Measurements from ENCODE around the gene PTGR2.
"Not testable (repeated sequence)": the region's sequence is repeated elsewhere in the genome, so short reads cannot be mapped to it uniquely, and the experiment has no call there.

PTGR2 gene

DNA sequence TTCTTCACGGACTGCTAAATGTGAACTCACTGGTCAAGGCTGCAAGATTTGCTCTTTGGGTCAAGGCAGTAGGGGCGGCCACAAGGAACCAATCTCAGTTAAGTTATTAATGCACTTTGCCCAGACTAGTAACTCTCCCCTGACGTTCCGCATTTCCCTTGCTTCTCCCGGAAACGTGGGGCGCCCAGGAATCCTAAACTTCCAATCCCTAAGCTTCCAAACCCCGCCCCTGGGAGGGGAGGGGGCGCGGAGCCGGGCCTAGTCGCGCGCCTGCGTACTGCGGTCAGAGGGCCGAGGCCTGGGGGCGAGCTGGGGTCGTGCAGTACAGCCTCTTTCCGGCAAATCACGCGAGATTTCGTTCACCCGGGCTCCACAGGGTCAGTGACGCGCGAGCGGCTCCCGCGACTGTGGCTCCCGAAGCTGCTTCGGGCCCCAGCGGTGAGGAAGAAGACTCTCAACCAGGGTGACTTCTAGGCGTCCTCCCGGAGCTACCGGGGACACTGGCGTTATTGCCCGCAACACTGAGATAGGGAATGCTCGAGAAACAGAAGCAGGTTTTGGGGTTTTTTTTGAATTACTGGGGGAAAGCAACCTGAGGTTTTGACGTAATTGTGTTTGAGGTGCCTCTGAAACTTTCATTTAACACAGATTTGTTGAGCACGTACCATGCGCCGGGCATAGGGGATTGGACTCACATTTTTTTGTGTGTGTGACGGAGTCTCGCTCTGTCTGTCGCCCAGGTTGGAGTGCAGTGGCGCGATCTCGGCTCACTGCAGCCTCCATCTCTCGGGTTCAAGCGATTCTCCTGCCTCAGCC lies at the start of gene PTGR2:
TSS of gene PTGR2 (plus strand) at position 265 of the 816 bp plus-strand sequence. CDS start 7,032 bp downstream, outside the sequence.
- DNase-seq: peak; percentile 35

DNA sequence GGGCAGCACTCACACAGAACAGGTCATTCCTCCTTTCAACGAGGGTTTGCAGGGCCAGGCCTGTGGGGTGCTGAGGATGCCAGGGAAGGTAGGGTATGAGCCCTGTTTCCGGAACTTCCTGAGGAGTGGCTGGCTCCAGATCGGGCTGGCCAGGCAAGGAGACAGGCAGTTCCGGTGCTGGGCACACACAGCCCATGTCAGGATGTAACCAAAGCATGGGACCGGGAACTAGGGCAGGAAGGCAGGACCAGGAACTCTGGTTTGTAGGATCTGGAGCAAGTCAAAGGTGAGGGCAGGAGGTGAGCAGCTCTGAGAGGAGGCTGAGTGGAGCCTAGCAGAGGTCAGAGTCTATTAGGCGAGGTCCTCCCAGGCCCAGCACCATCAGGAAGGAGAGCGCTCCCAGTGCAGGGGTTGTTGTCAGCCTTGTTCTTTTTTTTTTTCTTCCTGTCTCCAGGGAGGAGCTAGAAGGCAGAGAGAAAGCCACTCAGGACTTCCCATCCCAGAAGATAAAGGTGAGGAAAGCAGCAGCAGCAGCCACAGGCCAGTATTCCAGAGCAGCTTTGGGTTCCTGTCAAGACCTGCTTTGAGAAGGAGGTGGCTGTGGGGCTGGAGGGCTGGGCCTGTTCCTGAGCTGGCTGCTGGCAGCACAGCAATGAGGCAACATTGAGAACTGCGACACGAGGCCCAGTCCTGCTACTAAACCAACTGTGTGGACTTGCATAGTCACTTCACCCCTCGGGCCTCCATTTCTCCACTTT lies 49.0 kb upstream of the PTGR2 start:
- DNase-seq: no peak

DNA sequence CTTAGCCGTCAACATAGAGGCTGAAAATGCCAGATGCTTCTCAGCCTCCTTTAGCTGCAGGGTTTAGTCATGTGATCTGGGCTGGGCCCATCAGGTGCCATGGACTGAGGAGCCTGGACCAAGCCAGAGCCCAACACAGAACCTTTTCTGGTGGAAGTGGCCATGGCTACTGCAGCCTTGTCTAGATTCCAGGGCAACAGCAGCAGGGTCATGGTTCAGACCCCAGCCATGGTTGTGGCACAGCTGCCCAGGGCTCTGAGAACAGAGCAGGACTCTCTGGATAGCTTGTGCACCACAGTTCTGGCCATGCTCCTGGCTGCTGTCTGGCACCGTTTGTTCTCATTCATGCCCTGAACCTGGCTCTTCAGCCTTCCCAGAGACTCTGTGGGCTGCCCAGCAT lies 47.0 kb upstream of the PTGR2 start:
- no peak for DNase-seq

DNA sequence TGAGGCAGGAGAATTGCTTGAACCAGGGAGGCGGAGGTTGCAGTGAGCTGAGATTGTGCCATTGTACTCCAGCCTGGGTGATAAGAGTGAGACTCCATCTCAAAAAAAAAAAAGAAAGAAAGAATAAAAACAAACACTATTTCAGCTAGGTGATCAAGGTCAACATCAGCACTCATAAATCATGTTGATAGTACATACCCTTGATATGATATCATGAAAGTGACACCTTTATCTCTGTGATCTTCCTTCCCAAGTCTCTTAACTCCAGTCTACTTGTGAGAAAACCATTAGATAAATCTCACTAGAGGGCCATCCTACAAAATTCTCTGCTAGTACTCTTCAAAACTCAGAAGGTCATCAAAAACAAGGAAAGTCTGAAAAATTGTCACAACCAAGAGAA lies 44.2 kb upstream of the PTGR2 start:
- DNase-seq: no peak

DNA sequence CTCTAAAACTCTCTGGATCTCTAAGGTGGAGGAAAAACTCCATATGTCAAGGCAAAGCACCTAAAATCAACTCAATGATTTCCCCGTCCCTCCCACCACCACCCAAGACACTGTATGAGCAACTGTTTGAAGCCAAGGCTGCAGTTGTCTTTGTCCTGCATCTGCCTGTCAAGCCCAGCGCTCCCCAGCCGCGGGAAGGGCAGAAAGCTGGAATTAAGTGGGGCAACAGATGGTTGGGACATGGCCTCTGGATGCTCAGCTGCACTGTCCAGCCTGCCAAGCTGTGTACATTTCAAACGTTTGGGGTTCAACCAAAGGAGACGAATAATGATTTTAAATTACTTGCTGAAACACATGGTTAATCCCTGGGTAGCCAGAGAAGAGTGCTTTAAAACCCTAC lies 42.2 kb upstream of the PTGR2 start:
- no peak for DNase-seq

DNA sequence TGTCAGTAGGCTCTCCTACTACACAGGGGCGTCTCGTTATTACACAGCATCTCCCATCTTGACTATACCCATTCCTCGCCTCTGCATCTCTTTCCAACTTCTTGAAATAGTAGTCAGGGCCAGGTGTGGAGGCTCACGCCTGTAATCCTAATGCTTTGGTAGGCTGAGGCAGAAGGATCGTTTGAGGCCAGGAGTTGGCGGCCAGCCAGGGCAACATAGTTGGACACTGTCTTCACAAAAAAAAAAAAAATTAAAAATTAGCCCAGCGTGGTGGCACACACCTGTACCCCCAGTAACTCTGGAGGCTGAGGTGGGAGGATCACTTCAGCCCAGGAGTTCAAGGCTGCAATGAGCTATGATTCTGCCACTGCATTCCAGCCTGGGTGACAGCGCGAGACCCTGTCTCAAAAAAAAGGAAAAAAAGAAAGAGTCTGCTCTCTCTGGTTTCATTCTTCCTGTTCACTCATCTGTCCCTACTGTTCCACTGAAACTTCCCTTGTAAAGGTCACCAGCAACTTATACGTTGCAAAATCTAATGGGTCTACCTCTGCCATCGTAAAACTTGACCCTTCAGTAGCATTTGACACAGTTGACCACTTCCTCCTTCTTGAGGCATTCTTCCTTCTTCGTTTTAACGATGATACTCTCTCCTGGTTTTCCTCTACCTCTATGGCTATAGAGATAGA lies 41.0 kb upstream of the PTGR2 start:
- DNase-seq: no peak

DNA sequence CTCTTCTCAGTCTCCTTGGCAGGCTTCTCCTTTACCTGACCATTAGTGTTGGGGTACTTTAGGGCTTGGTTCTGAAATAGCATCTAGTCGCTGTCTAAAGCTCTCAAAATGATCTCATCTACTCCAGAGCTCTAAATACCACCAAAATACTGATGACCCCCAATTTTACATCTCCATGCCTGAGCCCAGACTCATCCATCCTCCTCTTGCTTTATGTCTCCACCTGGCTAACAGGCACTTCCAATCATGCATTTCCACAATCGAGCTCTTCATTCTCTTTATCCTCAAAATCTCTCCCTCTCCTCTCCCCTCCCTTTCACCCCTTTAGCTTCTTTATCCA lies 40.5 kb upstream of the PTGR2 start:
- no peak for DNase-seq

DNA sequence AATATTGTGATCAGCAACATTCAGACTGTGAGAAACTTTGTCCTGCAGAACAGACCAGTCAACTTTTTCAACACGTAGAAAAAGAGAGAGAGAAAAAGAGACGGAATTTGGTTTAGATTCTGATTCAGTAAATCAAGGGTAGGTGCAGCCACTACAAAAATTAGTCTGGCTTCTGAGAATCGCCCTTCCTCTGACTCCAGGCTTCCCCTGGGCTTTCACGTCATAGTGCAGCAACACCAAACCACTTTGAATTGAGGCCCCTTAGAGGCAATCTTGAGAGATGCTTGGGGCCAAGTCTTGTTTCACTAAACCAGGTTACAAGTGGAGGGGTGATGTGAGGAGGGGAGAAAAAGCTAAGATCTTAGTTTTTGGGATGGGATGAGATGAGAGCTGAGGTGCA lies 37.5 kb upstream of the PTGR2 start:
- no peak for DNase-seq

DNA sequence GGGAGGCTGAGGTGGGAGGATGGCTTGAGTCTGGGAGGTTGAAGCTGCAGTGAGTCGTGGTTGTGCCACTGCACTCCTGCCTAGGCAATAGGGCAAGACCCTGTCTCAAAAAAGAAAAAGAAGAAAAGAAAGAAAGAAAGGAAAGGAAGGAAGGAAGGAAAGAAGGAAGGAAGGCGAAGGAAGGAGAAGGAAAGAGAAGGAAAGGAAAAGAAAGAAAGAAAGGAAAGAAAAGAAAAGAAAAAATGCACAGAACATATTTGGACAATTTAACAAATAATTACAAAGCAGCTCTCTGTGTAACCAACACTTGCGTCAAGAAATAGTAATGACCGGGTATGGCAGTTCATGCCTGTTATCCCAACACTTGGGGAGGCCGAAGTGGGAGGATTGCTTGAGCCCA lies 35.8 kb upstream of the PTGR2 start:
- no peak for DNase-seq

DNA sequence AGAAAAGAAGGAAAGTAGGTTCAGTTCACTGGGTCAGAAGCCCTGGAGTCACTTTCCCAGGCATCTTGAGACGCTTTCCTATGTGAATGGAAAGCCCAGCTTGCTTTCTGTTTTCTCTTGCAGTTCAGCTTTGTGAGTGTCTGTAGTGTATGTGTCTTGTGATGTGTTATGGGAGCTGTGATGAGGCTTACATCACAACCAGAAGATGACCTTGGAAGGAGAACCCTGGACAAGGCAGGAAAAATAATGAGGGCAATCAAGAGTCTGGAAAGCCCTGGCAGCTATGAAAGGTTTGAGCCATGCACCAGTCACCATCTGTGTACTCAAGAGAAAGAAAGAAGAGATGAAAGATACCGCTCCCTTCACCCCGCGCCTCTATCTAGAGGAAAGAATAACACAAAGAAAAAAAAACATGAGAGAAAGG lies 35.2 kb upstream of the PTGR2 start:
- no peak for DNase-seq

DNA sequence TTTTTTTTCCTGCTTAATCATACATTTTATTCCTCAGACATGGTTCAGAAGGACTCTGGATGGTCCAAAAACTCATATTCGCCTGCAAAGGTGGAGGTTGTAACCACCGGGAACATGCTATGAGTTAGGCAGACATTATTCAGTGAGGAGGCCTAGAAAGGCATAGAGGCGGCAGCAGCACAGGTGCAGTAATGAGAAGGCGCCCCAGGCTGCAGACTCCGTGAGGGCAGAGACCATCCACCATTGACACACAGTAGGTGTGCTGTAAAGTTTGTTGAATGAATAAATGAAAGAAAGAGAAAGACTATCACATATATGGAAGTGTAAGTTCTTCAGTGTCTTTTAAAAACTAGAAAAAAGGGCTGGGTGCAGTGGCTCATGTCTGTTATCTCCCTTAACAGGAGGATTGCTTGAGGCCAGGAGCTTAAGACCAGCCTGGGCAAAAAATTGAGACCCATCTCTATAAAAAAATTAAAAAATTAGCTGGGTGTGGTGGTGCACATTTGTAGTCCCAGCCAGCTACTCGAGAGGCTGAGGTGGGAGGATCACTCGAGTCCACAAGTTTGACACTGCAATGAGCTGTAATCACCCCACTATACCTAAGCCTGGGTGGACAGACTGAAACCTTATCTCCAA lies 34.5 kb upstream of the PTGR2 start:
- DNase-seq: no peak

DNA sequence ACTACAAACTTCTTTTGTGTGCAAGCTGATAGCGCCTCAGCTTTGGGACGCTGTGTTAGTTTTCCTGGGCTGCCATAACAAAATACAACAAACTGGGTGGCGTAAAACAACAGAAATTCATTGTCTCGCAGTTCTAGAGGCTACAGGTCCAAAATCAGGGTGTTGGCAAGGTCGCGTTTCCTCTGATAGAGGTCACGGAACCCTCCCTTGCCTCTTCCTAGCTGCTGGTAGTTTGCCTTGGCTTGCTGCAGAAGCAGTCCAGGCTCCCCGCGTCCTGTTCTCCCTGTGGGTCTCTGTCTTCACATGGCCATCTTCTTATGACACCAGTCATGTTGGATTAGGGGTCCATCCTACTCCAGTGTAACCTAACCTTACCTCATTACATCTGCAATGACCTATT lies 32.8 kb upstream of the PTGR2 start:
- DNase-seq: no peak

DNA sequence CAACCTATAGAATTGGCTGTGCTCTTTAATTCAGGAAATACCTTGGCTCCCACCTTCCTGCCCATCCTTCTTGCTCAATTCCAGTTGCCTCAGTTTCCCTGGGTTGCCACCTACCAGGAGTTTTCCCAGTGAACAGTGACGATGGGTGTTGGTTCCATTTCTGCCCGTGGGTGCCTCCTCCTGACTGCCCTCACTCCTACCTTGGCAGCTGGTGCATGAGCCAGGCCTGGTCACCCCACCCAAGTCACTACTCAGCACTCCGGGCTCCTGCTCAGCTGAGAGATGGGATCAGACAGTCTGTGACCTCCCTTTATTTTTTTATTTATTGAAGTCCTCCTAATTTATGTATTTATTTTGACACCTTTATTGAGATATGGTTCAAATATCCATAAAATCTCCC lies 31.0 kb upstream of the PTGR2 start:
- DNase-seq: no peak

DNA sequence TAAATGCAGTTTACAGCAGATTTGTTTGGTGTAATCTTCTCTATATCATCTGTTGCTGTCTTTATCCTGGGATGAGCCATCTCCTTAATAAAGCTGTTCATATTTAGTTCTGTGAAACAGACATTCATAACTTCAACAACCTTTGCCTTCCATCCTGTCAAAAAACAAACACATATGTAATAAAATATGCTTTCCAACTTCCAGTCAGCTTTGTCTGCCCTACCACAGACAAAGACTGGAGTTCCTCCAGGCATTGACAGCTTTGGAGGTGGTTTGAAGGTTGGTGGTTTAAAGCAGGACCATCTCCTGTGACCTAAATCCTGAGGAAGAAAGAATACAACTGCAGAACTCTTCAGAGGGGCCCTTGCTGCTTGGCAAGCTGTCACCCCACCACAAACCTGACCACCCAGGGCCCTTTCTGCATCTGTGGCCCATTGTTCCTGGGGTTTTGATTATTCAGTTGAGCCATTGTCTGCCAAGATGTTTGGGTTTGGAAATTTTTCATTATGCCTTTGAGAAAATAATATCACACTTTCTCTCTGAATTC lies 28.2 kb upstream of the PTGR2 start:
- DNase-seq: no peak

DNA sequence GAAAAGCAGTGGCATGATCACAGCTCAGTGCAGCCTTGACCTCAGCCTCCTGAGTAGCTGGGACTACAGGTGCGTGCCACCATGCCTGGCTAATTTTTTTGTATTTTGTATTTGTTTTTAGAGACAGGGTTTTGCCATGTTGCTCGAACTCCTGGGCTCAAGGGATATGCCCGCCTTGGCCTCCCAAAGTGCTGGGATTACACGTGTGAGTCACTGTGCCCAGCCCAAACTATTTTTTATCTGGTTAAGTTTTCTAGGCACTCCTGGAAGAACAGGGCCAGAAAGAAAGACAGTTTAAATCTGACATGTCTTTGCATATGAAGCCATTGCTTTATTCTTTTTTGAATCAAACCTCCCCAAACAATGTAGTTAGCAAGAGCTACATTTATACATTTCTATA lies 27.5 kb upstream of the PTGR2 start:
- DNase-seq: no peak

DNA sequence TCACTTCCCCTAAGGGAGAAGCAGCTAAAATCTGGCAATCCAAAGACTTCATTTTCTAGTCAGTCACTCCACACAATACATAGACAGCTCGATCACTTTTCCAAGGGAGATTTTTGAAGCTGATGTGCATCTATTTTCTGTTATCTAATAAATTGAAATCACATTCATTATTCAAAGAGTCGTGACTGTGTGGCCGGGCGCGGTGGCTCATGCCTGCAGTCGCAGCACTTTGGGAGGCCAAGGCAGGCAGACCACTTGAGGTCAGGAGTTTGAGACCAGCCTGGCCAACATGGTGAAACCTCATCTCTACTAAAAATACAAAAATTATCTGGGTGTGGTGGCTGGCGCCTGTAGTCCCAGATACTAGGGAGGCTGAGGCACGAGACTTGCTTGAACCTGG lies 27.1 kb upstream of the PTGR2 start:
- no peak for DNase-seq

DNA sequence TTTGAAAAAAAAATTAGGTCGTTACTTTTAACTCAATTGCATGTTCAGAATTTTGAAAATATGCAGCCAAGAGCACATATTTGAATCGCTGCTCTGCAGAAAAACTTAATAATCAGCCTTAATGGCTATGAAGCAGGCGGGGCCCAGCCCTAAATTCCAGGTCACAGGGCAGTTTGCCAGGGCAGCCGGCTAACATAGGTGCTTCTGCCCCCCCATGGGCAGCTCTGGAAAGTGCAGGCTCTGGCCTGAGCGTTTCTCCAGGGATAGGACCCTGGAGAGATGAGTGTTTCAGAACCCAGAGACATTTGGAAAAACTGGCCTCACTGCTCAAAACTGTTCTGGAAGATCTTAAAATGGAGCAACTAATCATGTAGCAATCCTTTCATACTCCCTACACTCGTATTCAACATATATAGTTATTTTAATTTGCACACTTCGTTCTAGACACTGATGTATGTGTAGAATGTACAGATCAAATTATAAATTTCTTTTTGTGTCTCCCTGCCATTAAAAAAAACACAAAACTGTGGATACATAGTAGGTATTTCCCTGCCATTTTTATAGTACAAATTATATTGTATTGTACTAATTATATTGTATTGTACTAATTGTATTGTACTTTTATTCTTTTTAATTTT lies 26.0 kb upstream of the PTGR2 start:
- DNase-seq: peak; percentile 17

DNA sequence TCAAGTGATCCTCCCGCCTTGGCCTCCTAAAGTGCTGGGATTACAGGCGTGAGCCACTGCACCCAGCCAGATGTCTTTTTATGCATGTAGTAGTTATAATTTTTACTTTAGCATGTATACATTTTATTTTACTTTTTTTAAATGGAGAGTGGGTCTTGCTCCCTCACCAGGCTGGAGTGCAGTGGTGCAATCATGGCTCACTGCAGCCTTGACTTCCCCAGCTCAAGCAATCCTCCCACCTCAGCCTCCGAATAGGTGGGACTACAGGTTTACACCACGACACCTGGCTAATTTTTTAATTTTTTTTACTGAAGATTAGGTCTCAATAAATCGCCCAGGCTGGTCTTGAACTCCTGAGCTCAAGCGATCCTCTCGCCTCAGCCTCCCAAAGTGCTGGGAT lies 24.4 kb upstream of the PTGR2 start:
- DNase-seq: not testable (repeated sequence)

DNA sequence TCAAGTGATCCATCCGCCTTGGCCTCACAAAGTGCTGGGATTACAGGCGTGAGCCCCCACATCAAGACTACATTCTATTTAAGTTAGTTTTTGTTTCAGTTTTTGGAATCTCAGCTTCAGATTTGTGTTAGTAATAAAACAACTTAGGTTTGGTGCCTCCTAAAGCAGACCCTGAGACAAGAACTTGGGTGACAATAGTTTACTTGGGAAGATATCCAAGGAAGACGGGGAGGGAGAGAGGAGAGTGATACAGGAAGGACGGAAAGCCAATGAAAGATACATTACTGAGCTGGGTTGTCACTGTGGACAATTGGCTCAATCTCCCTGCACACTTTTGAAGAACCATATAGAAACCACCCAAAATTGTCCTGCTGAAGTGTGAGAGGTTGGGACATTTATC lies 22.6 kb upstream of the PTGR2 start:
- no peak for DNase-seq

DNA sequence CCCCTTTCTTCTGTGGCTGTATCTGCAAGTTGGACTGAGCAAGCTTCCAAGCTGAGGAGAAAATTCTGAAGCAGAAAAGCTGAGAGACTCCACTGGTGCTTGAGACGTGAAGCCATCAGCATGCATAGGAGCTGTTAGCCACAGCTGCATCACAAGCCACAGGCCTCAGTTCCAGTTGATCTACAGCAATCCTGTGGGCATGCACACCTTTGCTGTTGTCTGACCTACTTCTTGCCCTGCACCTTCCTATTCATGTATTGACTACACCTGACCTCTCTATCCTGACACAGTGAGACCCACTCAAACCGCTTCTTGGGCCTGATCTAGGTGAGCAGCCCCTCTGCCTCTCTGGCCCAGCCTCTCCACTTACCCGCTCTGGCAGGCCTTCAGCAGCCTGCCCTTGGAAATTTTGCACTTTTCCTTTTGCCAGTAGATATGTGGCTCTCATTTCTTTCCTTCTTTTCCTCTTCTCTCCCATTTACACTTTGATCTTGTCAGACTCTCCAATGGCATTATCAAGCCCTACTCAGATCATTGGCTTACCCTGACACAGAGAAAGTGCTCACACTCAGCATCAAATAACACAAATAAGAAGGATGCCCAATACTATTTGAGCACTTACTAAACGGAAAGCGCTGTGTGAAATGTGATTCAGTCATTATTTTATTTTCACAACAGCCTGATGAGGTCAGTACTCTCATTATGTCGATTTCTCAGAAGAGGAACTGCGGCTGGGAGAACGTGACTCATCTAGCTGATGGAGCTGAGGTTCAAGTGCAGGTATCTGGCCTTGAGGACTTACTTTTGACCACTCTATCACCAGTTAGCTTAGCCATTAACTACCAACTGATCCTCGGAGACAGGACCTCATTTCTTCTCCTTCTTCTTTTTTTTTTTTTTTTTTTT lies 21.9 kb upstream of the PTGR2 start:
- no peak for DNase-seq

DNA sequence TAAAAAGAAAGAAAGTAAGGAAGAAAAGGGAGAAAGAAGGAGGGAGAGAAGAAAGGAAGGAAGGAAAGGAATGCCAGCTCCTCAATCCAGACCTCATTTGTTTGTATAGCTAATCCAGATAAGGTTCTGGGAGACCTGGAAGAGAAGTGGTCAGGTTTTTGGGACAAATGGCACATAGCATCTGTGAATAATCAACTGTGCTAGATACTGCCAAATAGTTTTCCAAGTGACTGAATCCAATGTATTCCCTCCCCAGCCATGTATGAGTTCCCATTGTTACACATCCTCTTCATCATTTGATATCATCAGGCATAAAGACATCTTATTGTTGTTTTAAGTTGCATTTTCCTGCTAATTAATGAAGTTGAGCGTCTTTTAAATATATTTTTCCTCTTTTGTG lies 18.6 kb upstream of the PTGR2 start:
- no peak for DNase-seq
